GM19372 (cell line): ENCODE data around the gene PSMC6.

Source experiments
- ATAC-seq: cut with Tn5 transposase; IDR thresholded peaks from one replicate; pipeline ENCODE4 v1.9.1; 2021; ENCODE audit warnings: mild to moderate bottlenecking, low read depth, moderate library complexity; ENCODE audit not compliant: unreplicated experiment

Gene PSMC6

GRCh38 chr14:52706724-52707706 lies at the start of gene PSMC6:
Gene PSMC6 (plus strand): TSS chr14:52707200. CDS start chr14:52707220, 20 bp downstream.
- peak; percentile 95 for ATAC-seq

- no peak for ATAC-seq
These were observed 46.7 kb upstream of the PSMC6 start for GRCh38 chr14:52660325-52660724.

GRCh38 chr14:52660832-52661231 lies 46.2 kb upstream of the PSMC6 start:
- no peak for ATAC-seq

- no peak for ATAC-seq
These were observed 45.7 kb upstream of the PSMC6 start for GRCh38 chr14:52661314-52661713.

- ATAC-seq, result no peak
These were observed 43.1 kb upstream of the PSMC6 start for GRCh38 chr14:52663850-52664249.

GRCh38 chr14:52678591-52678990 lies 28.4 kb upstream of the PSMC6 start:
- no peak for ATAC-seq

- ATAC-seq, result no peak
These were observed 22.9 kb upstream of the PSMC6 start for GRCh38 chr14:52683985-52684520.

GRCh38 chr14:52686176-52686575 lies 20.8 kb upstream of the PSMC6 start:
- ATAC-seq, result no peak

- no peak for ATAC-seq
These were observed 15.8 kb upstream of the PSMC6 start for GRCh38 chr14:52690983-52691760.

GRCh38 chr14:52692248-52692962 lies 14.6 kb upstream of the PSMC6 start:
- no peak for ATAC-seq

- ATAC-seq, result no peak
These were observed 14.0 kb upstream of the PSMC6 start for GRCh38 chr14:52693036-52693435.

- ATAC-seq, result no peak
These were observed 13.5 kb upstream of the PSMC6 start for GRCh38 chr14:52693532-52693931.

- peak; percentile 58 for ATAC-seq
These were observed 12.1 kb upstream of the PSMC6 start for GRCh38 chr14:52694761-52695480.

GRCh38 chr14:52695481-52696091 lies 11.4 kb upstream of the PSMC6 start, which contains the start of gene ERO1A:
Gene ERO1A (minus strand): TSS chr14:52695558. CDS start chr14:52695481, 77 bp downstream.
- peak; percentile 58 for ATAC-seq

GRCh38 chr14:52700701-52701172 lies 6.3 kb upstream of the PSMC6 start:
- no peak for ATAC-seq

- no peak for ATAC-seq
These were observed 5.8 kb upstream of the PSMC6 start for GRCh38 chr14:52701223-52701622.

- ATAC-seq, result no peak
These were observed 3.8 kb upstream of the PSMC6 start for GRCh38 chr14:52703225-52703624.

GRCh38 chr14:52703664-52704063 lies 3.3 kb upstream of the PSMC6 start:
- ATAC-seq, result no peak

- no peak for ATAC-seq
These were observed 714 bp upstream of the PSMC6 start for GRCh38 chr14:52706286-52706685.
